A673 (cell line): ENCODE results near the gene COPA. TPM values are rescaled to one million over a fixed set of nuclear protein-coding genes. Genes with fewer than 3 reads are reported as not detected.

Experiments
- BruUV-seq: library from RNA; stranded (reverse); fragments of 400-500 nt; replicated peaks from 2 replicates; lab custom pipeline; 2021; lab: Mats Ljungman, UMichigan
- CTCF ChIA-PET: fragments of 300-600 bp; sonication (Branson Sonifier 250); formaldehyde crosslinking; loops from one replicate; lab custom pipeline; 2022; ENCODE audit warnings: antibody characterized with exemption; lab: Charles Lee
- POLR2A ChIA-PET: fragments of 300-600 bp; sonication (Branson Sonifier 250); formaldehyde crosslinking; loops from one replicate; lab custom pipeline; 2022; ENCODE audit warnings: antibody characterized with exemption; ENCODE audit not compliant: low non-redundant PET; lab: Charles Lee
- DNase-seq: peaks from one replicate; pipeline ENCODE4 v3.0.0-alpha.2; 2015; ENCODE audit warnings: low spot score
- H3K27ac ChIP-seq: fragments of 200-600 bp; sonication (generic); 2 replicates; pipeline ENCODE4 v1.5.1; 2016; ENCODE audit warnings: mixed run types, low read depth, mild to moderate bottlenecking, mixed read lengths, antibody characterized with exemption, low read length; ENCODE audit not compliant: poor library complexity, severe bottlenecking
- H3K27me3 ChIP-seq: fragments of 200-600 bp; sonication (generic); replicated peaks from 2 replicates; pipeline ENCODE4 v1.6.1; 2017; ENCODE audit warnings: mixed run types, low read depth, mild to moderate bottlenecking, mixed read lengths, antibody characterized with exemption, low read length; ENCODE audit not compliant: insufficient read depth, poor library complexity
- H3K36me3 ChIP-seq: fragments of 200-600 bp; sonication (generic); 2 replicates; pipeline ENCODE4 v1.6.1; 2016; ENCODE audit warnings: mixed run types, mild to moderate bottlenecking, mixed read lengths, antibody characterized with exemption, low read length; ENCODE audit not compliant: insufficient read depth, poor library complexity, severe bottlenecking
- H3K4me1 ChIP-seq: fragments of 200-600 bp; sonication (generic); 2 replicates; pipeline ENCODE4 v1.6.1; 2017; ENCODE audit warnings: mixed run types, mild to moderate bottlenecking, mixed read lengths, antibody characterized with exemption, low read length; ENCODE audit not compliant: insufficient read depth, poor library complexity, severe bottlenecking
- H3K4me3 ChIP-seq: fragments of 200-600 bp; sonication (generic); 2 replicates; pipeline ENCODE4 v1.5.1; 2016; ENCODE audit warnings: low read depth, mixed run types, mild to moderate bottlenecking, mixed read lengths, low read length; ENCODE audit not compliant: poor library complexity, severe bottlenecking
- H3K9me3 ChIP-seq: fragments of 200-600 bp; sonication (generic); 2 replicates; pipeline ENCODE4 v1.6.1; 2016; ENCODE audit warnings: mixed run types, low read depth, mild to moderate bottlenecking, mixed read lengths, antibody characterized with exemption, low read length; ENCODE audit not compliant: poor library complexity, severe bottlenecking
- CTCF ChIP-seq: fragments of 300-800, 200-600 bp; sonication (generic); conservative IDR thresholded peaks from 2 replicates; pipeline ENCODE4 v1.5.1; 2017; ENCODE audit warnings: low read depth, mild to moderate bottlenecking, antibody characterized with exemption, low read length, moderate library complexity, mixed read lengths
- EZH2 ChIP-seq: fragments of 200-600 bp; sonication (generic); IDR thresholded peaks from 2 replicates; pipeline ENCODE4 v1.6.1; 2017; ENCODE audit warnings: borderline replicate concordance, low read depth, mild to moderate bottlenecking, mixed read lengths, antibody characterized with exemption, low read length; ENCODE audit not compliant: poor library complexity, severe bottlenecking
- intact Hi-C: fragments of 100-400 bp; cut with micrococcal nuclease; formaldehyde crosslinking; loops from one replicate; pipeline ENCODE4 v1.10.0; 2022; ENCODE audit not compliant: unreplicated experiment
- total RNA-seq: library from RNA; stranded (reverse); gene quantifications from 2 replicates; pipeline ENCODE4 v1.2.3, GENCODE V29; 2021

COPA gene
- total RNA-seq, 1 experiment from 2014 or later, result 134 TPM

- ChIA-PET CTCF (no interaction called here), POLR2A (no interaction called here)
- Histone ChIP-seq H3K4me1 (no peaks in the 10 kb centered on the region), H3K4me3 (no peak overlapping the region), H3K9me3 (no peaks in the 10 kb centered on the region), H3K36me3 (peaks cover 76% of the 10 kb centered on the region), H3K27ac (no peak overlapping the region), H3K27me3 (no peaks in the 10 kb centered on the region)
- intact Hi-C loops, result loop anchor here (5.0 kb wide), 1 partner anchor 37 kb away; no protein-coding TSS in a partner anchor
- DNase-seq, result no peak
- BruUV-seq, result no TSS peak
- TF ChIP-seq EZH2 (no peak), CTCF (no peak)
Measured at GRCh38 chr1:160300173-160300572, 42.9 kb downstream of the COPA start.

DNA sequence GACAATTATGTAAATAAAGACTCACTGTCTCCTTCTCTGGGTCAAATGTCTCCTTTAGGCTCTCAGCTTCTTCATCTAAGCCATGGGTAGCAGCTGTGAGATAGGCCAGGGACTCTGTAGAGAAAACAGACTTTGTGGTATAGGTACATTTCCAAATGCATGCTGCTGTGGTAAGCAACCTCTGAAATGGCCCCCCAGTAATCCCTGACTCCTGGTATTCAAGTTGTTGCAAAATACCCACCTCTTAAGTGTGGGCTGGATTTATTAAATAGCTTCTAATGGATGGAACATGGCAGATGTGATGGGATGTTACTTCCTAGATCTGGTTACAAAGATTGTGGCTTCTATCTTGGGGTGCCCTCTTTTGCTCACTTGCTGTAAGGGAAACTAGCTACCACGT lies 47.0 kb downstream of the COPA start:
- Histone ChIP-seq H3K9me3 (no peaks in the 10 kb centered on the region), H3K4me3 (no peak overlapping the region), H3K36me3 (peaks cover 96% of the 10 kb centered on the region), H3K4me1 (no peaks in the 10 kb centered on the region), H3K27ac (no peak overlapping the region), H3K27me3 (no peaks in the 10 kb centered on the region)
- no peak for DNase-seq
- BruUV-seq, result no TSS peak
- intact Hi-C loops, result no loop called here
- CTCF ChIA-PET, result no interaction called here
- TF ChIP-seq EZH2, result no peak
- no peak for TF ChIP-seq CTCF
- POLR2A ChIA-PET, result no interaction called here

DNA sequence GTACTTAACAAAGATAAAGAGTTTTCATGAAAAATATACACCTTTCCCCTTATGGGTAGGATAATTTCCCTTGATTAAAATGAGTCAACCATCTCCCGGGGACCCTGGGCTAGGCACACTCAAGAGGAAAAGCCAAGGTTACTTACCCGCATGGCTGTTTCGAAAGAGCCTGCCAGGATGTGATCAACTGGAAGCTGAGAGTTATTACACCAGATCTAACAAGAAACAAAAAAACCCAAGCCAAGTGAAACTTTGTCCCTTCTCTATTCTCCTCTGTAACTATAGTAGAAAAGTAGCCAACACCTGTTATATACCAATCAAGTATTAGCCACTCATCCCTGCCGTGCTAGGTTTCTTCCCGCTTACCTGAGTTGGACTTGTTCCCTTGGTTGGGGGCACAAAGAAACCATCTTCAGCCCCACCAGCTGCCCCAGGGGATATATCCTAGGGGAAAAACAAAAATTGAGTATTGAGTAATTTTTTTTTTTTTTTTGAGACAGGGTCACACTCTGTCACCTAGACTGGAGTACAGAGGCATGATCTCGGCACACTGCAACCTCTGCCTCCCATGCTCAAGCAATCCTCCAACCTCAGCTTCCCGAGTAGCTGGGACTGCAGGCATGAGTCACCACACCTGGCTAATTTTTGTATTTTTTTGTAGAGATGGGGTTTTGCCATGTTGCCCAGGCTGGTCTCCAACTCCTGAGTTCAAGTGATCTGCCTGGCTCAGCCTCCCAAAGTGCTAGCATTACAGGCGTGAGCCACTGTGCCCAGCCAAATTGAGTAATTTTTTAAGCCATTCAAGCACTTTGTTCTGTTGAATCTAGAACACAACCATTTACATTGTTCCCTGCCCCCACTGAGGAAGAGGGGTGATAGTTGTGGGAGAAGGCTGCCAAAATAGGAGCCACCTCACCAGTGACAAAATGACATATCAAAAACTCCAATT lies 49.8 kb downstream of the COPA start:
- no peak for DNase-seq
- H3K36me3 ChIP-seq, result peaks cover 87% of the 10 kb centered on the region
- POLR2A ChIA-PET, result no interaction called here
- H3K27me3 ChIP-seq, result no peaks in the 10 kb centered on the region
- no peak overlapping the region for H3K27ac ChIP-seq
- intact Hi-C loops, result no loop called here
- TF ChIP-seq EZH2, result no peak
- TF ChIP-seq CTCF, result no peak
- no peak overlapping the region for H3K4me3 ChIP-seq
- CTCF ChIA-PET, result interaction anchor here (1.6 to 1.7 kb wide), 2 partner anchors 8 to 83 kb away, joined by 5 to 7 read pairs; no protein-coding TSS in a partner anchor
- no peaks in the 10 kb centered on the region for H3K9me3 ChIP-seq
- no TSS peak for BruUV-seq
- H3K4me1 ChIP-seq, result no peaks in the 10 kb centered on the region
